Mesenchymal stem cell (in vitro differentiated cells and primary cell): ENCODE measurements around the gene CD83.

Source experiments
- DNase-seq: peaks from one replicate; pipeline ENCODE4 v3.0.0-alpha.2; 2013
- H2AFZ ChIP-seq: one replicate; pipeline ENCODE4 v1.6.1; 2013; ENCODE audit warnings: low read depth, mild to moderate bottlenecking, control low read depth, inconsistent platforms, low read length, moderate library complexity
- H2AK5ac ChIP-seq: 2 replicates; pipeline ENCODE4 v1.6.1; 2013; ENCODE audit warnings: low read length, moderate library complexity, mild to moderate bottlenecking, inconsistent platforms; ENCODE audit not compliant: severe bottlenecking
- H2BK120ac ChIP-seq: one replicate; pipeline ENCODE4 v1.6.1; 2013; ENCODE audit warnings: low read depth, mild to moderate bottlenecking, inconsistent platforms, low read length, moderate library complexity
- H2BK12ac ChIP-seq, 2 experiments: one replicate each; pipeline ENCODE4 v1.6.1; 2013; ENCODE audit warnings: inconsistent platforms in 2 of 2, low read length in 2 of 2, mild to moderate bottlenecking in 2 of 2, moderate library complexity in 2 of 2, control low read depth in 1 of 2
- H2BK15ac ChIP-seq: one replicate; pipeline ENCODE4 v1.6.1; 2013; ENCODE audit warnings: mild to moderate bottlenecking, low read depth, inconsistent platforms; ENCODE audit not compliant: poor library complexity, severe bottlenecking
- H2BK5ac ChIP-seq: 2 replicates; pipeline ENCODE4 v1.6.1; 2013; ENCODE audit warnings: low read depth, mild to moderate bottlenecking, low read length, control low read depth, inconsistent platforms; ENCODE audit not compliant: poor library complexity, severe bottlenecking
- H3K14ac ChIP-seq, 2 experiments: one replicate each; pipeline ENCODE4 v1.6.1; 2013; ENCODE audit warnings: inconsistent platforms in 2 of 2, low read length in 2 of 2, control low read depth in 1 of 2, mild to moderate bottlenecking in 1 of 2, moderate library complexity in 1 of 2
- H3K18ac ChIP-seq, 2 experiments: one replicate each; pipeline ENCODE4 v1.6.1; 2013; ENCODE audit warnings: inconsistent platforms in 2 of 2, low read length in 2 of 2, control low read depth in 1 of 2, low read depth in 1 of 2, mild to moderate bottlenecking in 1 of 2
- H3K23ac ChIP-seq, 2 experiments: one replicate each; pipeline ENCODE4 v1.6.1; 2013; ENCODE audit warnings: inconsistent platforms in 2 of 2, low read length in 2 of 2, mild to moderate bottlenecking in 2 of 2, moderate library complexity in 2 of 2, control low read depth in 1 of 2
- H3K27ac ChIP-seq: 2 replicates; pipeline ENCODE4 v1.5.1; 2013; ENCODE audit warnings: mild to moderate bottlenecking, moderate library complexity, low read length, control low read depth, inconsistent platforms; ENCODE audit not compliant: poor library complexity, severe bottlenecking
- H3K27me3 ChIP-seq, 2 experiments: 2 replicates each; pipeline versions ENCODE4 v1.6.1 to v1.7.0; 2013; ENCODE audit warnings: low read length in 2 of 2, mild to moderate bottlenecking in 2 of 2, moderate library complexity in 2 of 2, control low read depth in 1 of 2, inconsistent platforms in 1 of 2; ENCODE audit not compliant: control insufficient read depth in 1 of 2, insufficient read depth in 1 of 2
- H3K36me3 ChIP-seq, 2 experiments: 2 replicates each; pipeline versions ENCODE4 v1.6.1 to v1.7.0; 2013; ENCODE audit warnings: low read length in 2 of 2, control low read depth in 1 of 2, inconsistent platforms in 1 of 2, low read depth in 1 of 2, mild to moderate bottlenecking in 1 of 2; ENCODE audit not compliant: insufficient read depth in 2 of 2, control insufficient read depth in 1 of 2
- H3K4ac ChIP-seq, 2 experiments: one replicate each; pipeline ENCODE4 v1.6.1; 2013; ENCODE audit warnings: inconsistent platforms in 2 of 2, low read length in 2 of 2, mild to moderate bottlenecking in 2 of 2, moderate library complexity in 2 of 2, control low read depth in 1 of 2, low read depth in 1 of 2
- H3K4me1 ChIP-seq: 2 replicates; pipeline ENCODE4 v1.6.1; 2013; ENCODE audit warnings: low read depth, low read length, control low read depth; ENCODE audit not compliant: control insufficient read depth, insufficient read depth
- H3K4me2 ChIP-seq: 2 replicates; pipeline ENCODE4 v1.6.1; 2013; ENCODE audit warnings: low read length, mild to moderate bottlenecking, inconsistent platforms; ENCODE audit not compliant: poor library complexity, severe bottlenecking
- H3K4me3 ChIP-seq, 2 experiments: 2 replicates each; pipeline versions ENCODE4 v1.5.1 to v1.7.0; 2013; ENCODE audit warnings: low read length in 2 of 2, mild to moderate bottlenecking in 2 of 2, control low read depth in 1 of 2, low read depth in 1 of 2; ENCODE audit not compliant: insufficient read depth in 1 of 2
- H3K79me1 ChIP-seq: replicated peaks from 2 replicates; pipeline ENCODE4 v1.6.1; 2013; ENCODE audit warnings: mild to moderate bottlenecking, control low read depth, low read length, inconsistent platforms; ENCODE audit not compliant: poor library complexity, severe bottlenecking
- H3K9ac ChIP-seq: 2 replicates; pipeline ENCODE4 v1.7.0; 2013; ENCODE audit warnings: mild to moderate bottlenecking, low read length, moderate library complexity
- H3K9me3 ChIP-seq: 2 replicates; pipeline ENCODE4 v1.7.0; 2013; ENCODE audit warnings: mild to moderate bottlenecking, low read length; ENCODE audit not compliant: control insufficient read depth
- H4K8ac ChIP-seq: one replicate; pipeline ENCODE4 v1.6.1; 2013; ENCODE audit warnings: inconsistent platforms, mild to moderate bottlenecking, low read length, moderate library complexity
- H4K91ac ChIP-seq: one replicate; pipeline ENCODE4 v1.6.1; 2013; ENCODE audit warnings: mild to moderate bottlenecking, low read length, inconsistent platforms
- WGBS: methylation state at CpG from one replicate; pipeline ENCODE4 v1.1.7; 2013; ENCODE audit warnings: mixed read lengths; 5-methylcytosine and 5-hydroxymethylcytosine counted together

Gene CD83

DNA sequence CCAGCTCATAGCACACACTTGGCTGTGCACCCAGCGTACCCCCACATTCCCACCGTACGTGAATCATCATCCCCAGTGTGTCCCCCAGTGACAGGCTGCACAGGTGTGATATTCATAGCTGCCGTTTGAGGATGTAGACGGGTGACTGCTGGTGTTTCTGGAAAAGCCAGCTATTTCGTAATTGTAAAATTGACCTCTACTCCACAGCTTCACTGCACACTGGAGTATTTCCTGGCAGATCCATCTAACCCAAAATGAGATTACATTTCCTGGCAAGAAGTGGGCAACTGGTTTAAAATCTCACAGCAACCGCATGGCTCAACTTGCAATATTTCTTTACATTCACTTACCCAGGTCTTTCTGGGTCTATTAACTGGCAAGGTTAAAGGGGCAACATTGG, 30.3 kb downstream of the CD83 start:
- Histone ChIP-seq H2BK15ac (no peak overlapping the region), H3K18ac (no peak overlapping the region), H2AK5ac (no peak overlapping the region), H3K27me3 (peaks cover 24 to 42% of the 10 kb centered on the region in 2 experiments), H3K4me1 (no peaks in the 10 kb centered on the region), H2AFZ (no peak overlapping the region), H3K4ac (no peak overlapping the region), H3K79me1 (no peaks in the 10 kb centered on the region), H4K91ac (no peak overlapping the region), H3K9me3 (no peaks in the 10 kb centered on the region), H3K23ac (no peak overlapping the region), H2BK5ac (no peak overlapping the region), H3K9ac (no peak overlapping the region), H3K36me3 (no peaks in the 10 kb centered on the region), H2BK12ac (no peak overlapping the region), H3K4me2 (no peak overlapping the region), H3K14ac (no peak overlapping the region), H4K8ac (no peak overlapping the region), H3K27ac (no peak overlapping the region), H2BK120ac (no peak overlapping the region), H3K4me3 (no peak overlapping the region)
- 92% methylated on average over 7 of the region's 7 CpGs for WGBS
- no peak for DNase-seq

DNA sequence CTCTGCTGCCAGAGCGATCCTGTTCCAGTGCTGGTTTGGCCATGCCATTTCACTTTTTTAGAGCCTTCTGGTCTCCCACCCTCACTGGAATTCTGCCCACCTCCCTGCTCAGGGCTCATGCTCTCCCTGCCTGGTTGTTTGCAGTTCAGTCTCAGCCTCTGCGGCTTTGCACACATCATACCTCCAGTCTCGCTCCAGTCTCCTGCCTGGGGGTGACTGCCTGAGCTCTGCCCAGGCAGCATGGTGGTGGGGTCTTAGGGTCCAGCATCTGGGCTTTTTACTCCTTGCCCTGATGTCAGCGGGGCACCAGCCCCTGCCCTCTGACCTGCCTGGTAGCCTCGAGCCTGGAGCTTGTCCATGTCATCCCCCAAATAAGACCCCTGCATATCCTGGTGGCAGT, 30.9 kb downstream of the CD83 start:
- Histone ChIP-seq H3K36me3 (no peaks in the 10 kb centered on the region), H4K91ac (no peak overlapping the region), H3K4ac (no peak overlapping the region), H3K9me3 (no peaks in the 10 kb centered on the region), H3K23ac (no peak overlapping the region), H3K79me1 (no peaks in the 10 kb centered on the region), H3K27ac (no peak overlapping the region), H3K18ac (no peak overlapping the region), H3K9ac (no peak overlapping the region), H3K14ac (no peak overlapping the region), H4K8ac (no peak overlapping the region), H2BK12ac (no peak overlapping the region), H3K27me3 (peaks cover 24 to 47% of the 10 kb centered on the region in 2 experiments), H2BK120ac (no peak overlapping the region), H2BK15ac (no peak overlapping the region), H2AFZ (no peak overlapping the region), H3K4me2 (no peak overlapping the region), H3K4me3 (no peak overlapping the region), H2AK5ac (no peak overlapping the region), H2BK5ac (no peak overlapping the region), H3K4me1 (no peaks in the 10 kb centered on the region)
- DNase-seq = no peak
- WGBS = 91% methylated on average over 5 of the region's 5 CpGs

- Histone ChIP-seq H2BK12ac (no peak overlapping the region), H2BK120ac (no peak overlapping the region), H4K91ac (no peak overlapping the region), H2BK5ac (no peak overlapping the region), H3K14ac (no peak overlapping the region), H3K27ac (no peak overlapping the region), H3K9ac (no peak overlapping the region), H2AK5ac (no peak overlapping the region), H3K36me3 (no peaks in the 10 kb centered on the region), H3K23ac (no peak overlapping the region), H3K4me1 (no peaks in the 10 kb centered on the region), H3K4me3 (no peak overlapping the region), H3K18ac (no peak overlapping the region), H3K79me1 (no peaks in the 10 kb centered on the region), H2AFZ (no peak overlapping the region), H4K8ac (no peak overlapping the region), H3K4me2 (no peak overlapping the region), H3K4ac (no peak overlapping the region), H3K9me3 (no peaks in the 10 kb centered on the region), H2BK15ac (no peak overlapping the region), H3K27me3 (peaks cover 29 to 53% of the 10 kb centered on the region in 2 experiments)
- no peak for DNase-seq
- WGBS = 97% methylated on average over 5 of the region's 6 CpGs
Measured at GRCh38 chr6:14149053-14149738, 31.6 kb downstream of the CD83 start.

GRCh38 chr6:14149739-14150130, 32.2 kb downstream of the CD83 start:
- no peaks in the 10 kb centered on the region for H3K79me1 ChIP-seq
- WGBS = 96% methylated on average over 7 of the region's 7 CpGs
- no peak overlapping the region for H2AFZ ChIP-seq
- H3K27me3 ChIP-seq = peaks cover 30 to 54% of the 10 kb centered on the region in 2 experiments
- H4K8ac ChIP-seq = no peak overlapping the region
- H2BK5ac ChIP-seq = no peak overlapping the region
- H3K27ac ChIP-seq = no peak overlapping the region
- H3K9ac ChIP-seq = no peak overlapping the region
- H3K14ac ChIP-seq = no peak overlapping the region
- H3K4me2 ChIP-seq = no peak overlapping the region
- H2BK12ac ChIP-seq = no peak overlapping the region
- H3K9me3 ChIP-seq = no peaks in the 10 kb centered on the region
- no peak overlapping the region for H3K4ac ChIP-seq
- no peak overlapping the region for H2BK120ac ChIP-seq
- H4K91ac ChIP-seq = no peak overlapping the region
- no peak overlapping the region for H2BK15ac ChIP-seq
- no peak overlapping the region for H3K23ac ChIP-seq
- no peak overlapping the region for H3K18ac ChIP-seq
- no peak for DNase-seq
- no peak overlapping the region for H3K4me3 ChIP-seq
- no peaks in the 10 kb centered on the region for H3K36me3 ChIP-seq
- no peaks in the 10 kb centered on the region for H3K4me1 ChIP-seq
- H2AK5ac ChIP-seq = no peak overlapping the region
